ENCODE data around the gene MOAP1. TPM values are rescaled to one million over a fixed set of nuclear protein-coding genes. Genes with fewer than 3 reads are reported as not detected.

Gene MOAP1
- total and polyA plus RNA-seq, 2 experiments from 2014 or later: 8.6 to 21.6 TPM

- TF ChIP-seq REST (IDR thresholded peaks at IDR 0.05; ENCODE audit: unreplicated experiment) (no peak), EZH2phosphoT487 (IDR thresholded peaks at IDR 0.05; ENCODE audit: unreplicated experiment) (no peak), CTCF (conservative IDR thresholded peaks at IDR 0.05; ENCODE audit: low read depth in 2 of 2) (no peak), EZH2 (IDR thresholded peaks at IDR 0.05; ENCODE audit: low read depth, unreplicated experiment) (no peak), JUNB (IDR thresholded peaks at IDR 0.05; ENCODE audit: unreplicated experiment) (no peak)
Observed at GRCh38 chr14:93232159-93232558, 47.5 kb upstream of the MOAP1 start (continued).

GRCh38 chr14:93231129-93231979 lies 46.7 kb upstream of the MOAP1 start:
- Mint-ChIP-seq H3K9me3 (no peaks in the 10 kb centered on the region), H3K27ac (no peak overlapping the region), H3K36me3 (ENCODE audit: low read depth) (peaks cover 26% of the 10 kb centered on the region), H3K4me3 (no peak overlapping the region), H3K4me1 (no peaks in the 10 kb centered on the region; the same call in 2 of the 3 replicates), H3K27me3 (ENCODE audit: insufficient read depth, low read depth, poor library complexity) (peaks cover 7% of the 10 kb centered on the region)
- no peak for TF ChIP-seq NANOG (IDR thresholded peaks at IDR 0.05; ENCODE audit: borderline replicate concordance)
- no peak for TF ChIP-seq EZH2phosphoT487 (IDR thresholded peaks at IDR 0.05; ENCODE audit: unreplicated experiment)
- TF ChIP-seq CREB1 (CRISPR knock-in tag; IDR thresholded peaks at IDR 0.05; ENCODE audit: low read depth): no peak
- TF ChIP-seq EZH2 (IDR thresholded peaks at IDR 0.05; ENCODE audit: low read depth, unreplicated experiment): no peak
- no peak for TF ChIP-seq ZNF114 (CRISPR knock-in tag; IDR thresholded peaks at IDR 0.05)
- no peak for TF ChIP-seq CTCF (conservative IDR thresholded peaks at IDR 0.05; ENCODE audit: low read depth in 2 of 2)
- TF ChIP-seq ETS1 (IDR thresholded peaks at IDR 0.05): no peak
- no peak for TF ChIP-seq JUNB (IDR thresholded peaks at IDR 0.05; ENCODE audit: unreplicated experiment)
- H3K27me3 ChIP-seq (ENCODE audit: insufficient read depth): no peaks in the 10 kb centered on the region
- H3K4me2 ChIP-seq: no peak overlapping the region
- DNase-seq (ENCODE audit: low spot score) (no peak), ATAC-seq (no peak)
- H3K79me2 ChIP-seq (replicated peaks; ENCODE audit: insufficient read depth): no peaks in the 10 kb centered on the region
- H2AFZ ChIP-seq: peak overlapping the region; percentile 38; the same call in 1 of the 2 replicates
- 0 out of 2 replicates have a peak, but pooled peaks cover 4% of the 10 kb centered on the region for H3K36me3 ChIP-seq (ENCODE audit: insufficient read depth)
- H4K20me1 ChIP-seq (replicated peaks; ENCODE audit: insufficient read depth): 0 out of 2 replicates have a peak, but pooled peaks cover 5% of the 10 kb centered on the region
- no peaks in the 10 kb centered on the region for H3K4me1 ChIP-seq (ENCODE audit: insufficient read depth)
- H3K4me3 ChIP-seq: no peak overlapping the region
- H3K27ac ChIP-seq (ENCODE audit: low read depth): no peak overlapping the region
- no peaks in the 10 kb centered on the region for H3F3A ChIP-seq (replicated peaks; ENCODE audit: low read depth)
- no peaks in the 10 kb centered on the region for H3K9me2 ChIP-seq (ENCODE audit: insufficient read depth)

Measured in GM23338 (cell line).